ENCODE data around the gene ITPKC.
"Not testable (repeated sequence)": the region's sequence is repeated elsewhere in the genome, so short reads cannot be mapped to it uniquely, and the experiment has no call there.

ITPKC gene

GRCh38 chr19:40784146-40784545 lies 67.2 kb downstream of the ITPKC start:
- H3K27me3 Mint-ChIP-seq, DNase-seq, H3K9me3 Mint-ChIP-seq, H3K4me3 Mint-ChIP-seq, H3K27ac Mint-ChIP-seq: not testable (repeated sequence)
- CTCF ChIA-PET: interaction anchor here (0.8 kb wide), 1 partner anchor 170 kb away, joined by 4 read pairs; no protein-coding TSS in a partner anchor
- peaks cover 16% of the 10 kb centered on the region for H3K4me1 Mint-ChIP-seq
- peaks cover 29% of the 10 kb centered on the region for H3K36me3 Mint-ChIP-seq

GRCh38 chr19:40785526-40785925 lies 68.6 kb downstream of the ITPKC start:
- CTCF ChIA-PET: no interaction called here

GRCh38 chr19:40786060-40787037 lies 69.4 kb downstream of the ITPKC start:
- Mint-ChIP-seq H3K4me3 (no peak overlapping the region), H3K36me3 (peaks cover 32% of the 10 kb centered on the region), H3K27me3 (no peaks in the 10 kb centered on the region), H3K9me3 (no peaks in the 10 kb centered on the region), H3K4me1 (peaks cover 4% of the 10 kb centered on the region), H3K27ac (no peak overlapping the region)
- DNase-seq: no peak
- CTCF ChIA-PET: interaction anchor here (0.9 kb wide), 1 partner anchor 12 kb away, joined by 4 read pairs; the partner anchor contains the start of gene EGLN2

More at GRCh38 chr19:40785526-40785925, 68.6 kb downstream of the ITPKC start:
- peaks cover 32% of the 10 kb centered on the region for H3K36me3 Mint-ChIP-seq
- peaks cover 5% of the 10 kb centered on the region for H3K4me1 Mint-ChIP-seq
- H3K4me3 Mint-ChIP-seq: no peak overlapping the region
- no peaks in the 10 kb centered on the region for H3K27me3 Mint-ChIP-seq
- no peak overlapping the region for H3K27ac Mint-ChIP-seq
- DNase-seq: no peak
- no peaks in the 10 kb centered on the region for H3K9me3 Mint-ChIP-seq

All from activated naive CD4-positive, alpha-beta T cell treated with anti-CD3 and anti-CD28 coated beads, Interleukin-2, amount 10 ng/mL, durations not matched to agents 7 days and 5 days (primary cell).